Measurements from ENCODE around the gene HYCC2. TPM values are rescaled to one million over a fixed set of nuclear protein-coding genes. Genes with fewer than 3 reads are reported as not detected.
"Not testable (repeated sequence)": the region's sequence is repeated elsewhere in the genome, so short reads cannot be mapped to it uniquely, and the experiment has no call there.

The HYCC2 gene
- total RNA-seq, 6 experiments from 2014 or later = 5.5 to 14.0 (median 10.3) TPM

GRCh38 chr2:201040867-201041628, 30.4 kb downstream of the HYCC2 start:
- no peaks in the 10 kb centered on the region for H3K36me3 ChIP-seq
- no peak overlapping the region for H3K4me3 ChIP-seq
- 58% methylated on average over 4 of the region's 4 CpGs for WGBS (ENCODE audit: insufficient coverage, low coverage, low lambda C conversion rate, missing lambda C conversion rate)
- intact Hi-C loops (cut with DNase I) = no loop called here
- ATAC-seq = peak in 1 of 4 donors; percentile 13
- no peak for TF ChIP-seq POLR2A (IDR thresholded peaks at IDR 0.05)
- TF ChIP-seq, protein P1, sequence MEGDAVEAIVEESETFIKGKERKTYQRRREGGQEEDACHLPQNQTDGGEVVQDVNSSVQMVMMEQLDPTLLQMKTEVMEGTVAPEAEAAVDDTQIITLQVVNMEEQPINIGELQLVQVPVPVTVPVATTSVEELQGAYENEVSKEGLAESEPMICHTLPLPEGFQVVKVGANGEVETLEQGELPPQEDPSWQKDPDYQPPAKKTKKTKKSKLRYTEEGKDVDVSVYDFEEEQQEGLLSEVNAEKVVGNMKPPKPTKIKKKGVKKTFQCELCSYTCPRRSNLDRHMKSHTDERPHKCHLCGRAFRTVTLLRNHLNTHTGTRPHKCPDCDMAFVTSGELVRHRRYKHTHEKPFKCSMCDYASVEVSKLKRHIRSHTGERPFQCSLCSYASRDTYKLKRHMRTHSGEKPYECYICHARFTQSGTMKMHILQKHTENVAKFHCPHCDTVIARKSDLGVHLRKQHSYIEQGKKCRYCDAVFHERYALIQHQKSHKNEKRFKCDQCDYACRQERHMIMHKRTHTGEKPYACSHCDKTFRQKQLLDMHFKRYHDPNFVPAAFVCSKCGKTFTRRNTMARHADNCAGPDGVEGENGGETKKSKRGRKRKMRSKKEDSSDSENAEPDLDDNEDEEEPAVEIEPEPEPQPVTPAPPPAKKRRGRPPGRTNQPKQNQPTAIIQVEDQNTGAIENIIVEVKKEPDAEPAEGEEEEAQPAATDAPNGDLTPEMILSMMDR (IDR thresholded peaks at IDR 0.05) = no peak
- no peak for DNase-seq
- H3K9me3 ChIP-seq = no peaks in the 10 kb centered on the region
- H3K4me1 ChIP-seq = peaks cover 0 to 14% (median 2%) of the 10 kb centered on the region in 4 donors
- no peaks in the 10 kb centered on the region for H3K27me3 ChIP-seq
- no peak overlapping the region for H3K27ac ChIP-seq

GRCh38 chr2:201038855-201039254, 32.6 kb downstream of the HYCC2 start:
- DNase-seq (no peak), ATAC-seq (no peak)
- Histone ChIP-seq H3K27me3 (no peaks in the 10 kb centered on the region), H3K4me3 (no peak overlapping the region), H3K9me3 (no peaks in the 10 kb centered on the region), H3K4me1 (peaks cover 0 to 14% (median 2%) of the 10 kb centered on the region in 4 donors), H3K36me3 (no peaks in the 10 kb centered on the region), H3K27ac (no peak overlapping the region)
- WGBS (ENCODE audit: insufficient coverage, low coverage, low lambda C conversion rate, missing lambda C conversion rate) = 69% methylated on average over 2 of the region's 2 CpGs
- intact Hi-C loops (cut with DNase I) = no loop called here
- TF ChIP-seq, protein P1 (IDR thresholded peaks at IDR 0.05) = no peak
- no peak for TF ChIP-seq POLR2A (IDR thresholded peaks at IDR 0.05)

- H3K36me3 ChIP-seq; H3K4me3 ChIP-seq; H3K27me3 ChIP-seq; intact Hi-C loops (cut with DNase I); H3K9me3 ChIP-seq; DNase-seq; ATAC-seq; H3K27ac ChIP-seq: not testable (repeated sequence)
- H3K4me1 ChIP-seq = peaks cover 0 to 10% (median under 1%) of the 10 kb centered on the region in 4 donors
- 90% methylated on average over 4 of the region's 4 CpGs for WGBS (ENCODE audit: insufficient coverage, low coverage, low lambda C conversion rate, missing lambda C conversion rate)
These were observed 33.1 kb downstream of the HYCC2 start for GRCh38 chr2:201038361-201038760.

GRCh38 chr2:201034355-201034754, 37.1 kb downstream of the HYCC2 start:
- H3K27ac ChIP-seq; H3K9me3 ChIP-seq; H3K4me1 ChIP-seq; intact Hi-C loops (cut with DNase I); H3K36me3 ChIP-seq; H3K27me3 ChIP-seq; DNase-seq; ATAC-seq; H3K4me3 ChIP-seq: not testable (repeated sequence)
- WGBS (ENCODE audit: insufficient coverage, low coverage, low lambda C conversion rate, missing lambda C conversion rate) = 100% methylated on average over 2 of the region's 2 CpGs

DNA sequence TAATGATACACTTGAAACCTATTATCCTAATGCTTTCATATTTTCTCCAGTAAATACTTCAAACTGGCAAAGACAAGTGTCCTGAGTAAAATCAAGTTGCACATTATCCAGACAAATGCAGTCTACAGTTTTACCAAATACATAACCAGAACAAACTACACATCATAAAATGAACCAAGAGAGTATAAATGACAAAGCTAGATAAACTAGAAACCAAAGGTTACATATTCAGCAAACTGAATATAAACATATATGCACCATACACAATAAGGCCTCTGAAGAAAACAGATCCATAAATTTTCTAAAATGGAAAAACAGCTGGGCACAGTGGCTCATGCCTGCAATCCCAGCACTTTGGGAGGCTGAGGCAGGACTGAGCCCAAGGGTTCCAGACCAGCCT, 47.0 kb downstream of the HYCC2 start:
- Histone ChIP-seq H3K27me3 (no peaks in the 10 kb centered on the region), H3K4me3 (no peak overlapping the region), H3K36me3 (peaks cover 0 to 4% (median 1%) of the 10 kb centered on the region in 4 donors), H3K4me1 (no peaks in the 10 kb centered on the region), H3K27ac (no peak overlapping the region), H3K9me3 (no peaks in the 10 kb centered on the region)
- no peak for DNase-seq
- TF ChIP-seq POLR2A (IDR thresholded peaks at IDR 0.05) = no peak
- TF ChIP-seq, protein P1 (IDR thresholded peaks at IDR 0.05) = no peak
- intact Hi-C loops (cut with DNase I) = no loop called here
- ATAC-seq = no peak

Data from right lobe of liver (tissue), 6 donors.